ENCODE data around the gene LAMP5.
A peak's percentile ranks its signal among the peaks of the same experiment; 100 is the strongest.

The LAMP5 gene, protein sequence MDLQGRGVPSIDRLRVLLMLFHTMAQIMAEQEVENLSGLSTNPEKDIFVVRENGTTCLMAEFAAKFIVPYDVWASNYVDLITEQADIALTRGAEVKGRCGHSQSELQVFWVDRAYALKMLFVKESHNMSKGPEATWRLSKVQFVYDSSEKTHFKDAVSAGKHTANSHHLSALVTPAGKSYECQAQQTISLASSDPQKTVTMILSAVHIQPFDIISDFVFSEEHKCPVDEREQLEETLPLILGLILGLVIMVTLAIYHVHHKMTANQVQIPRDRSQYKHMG

DNA sequence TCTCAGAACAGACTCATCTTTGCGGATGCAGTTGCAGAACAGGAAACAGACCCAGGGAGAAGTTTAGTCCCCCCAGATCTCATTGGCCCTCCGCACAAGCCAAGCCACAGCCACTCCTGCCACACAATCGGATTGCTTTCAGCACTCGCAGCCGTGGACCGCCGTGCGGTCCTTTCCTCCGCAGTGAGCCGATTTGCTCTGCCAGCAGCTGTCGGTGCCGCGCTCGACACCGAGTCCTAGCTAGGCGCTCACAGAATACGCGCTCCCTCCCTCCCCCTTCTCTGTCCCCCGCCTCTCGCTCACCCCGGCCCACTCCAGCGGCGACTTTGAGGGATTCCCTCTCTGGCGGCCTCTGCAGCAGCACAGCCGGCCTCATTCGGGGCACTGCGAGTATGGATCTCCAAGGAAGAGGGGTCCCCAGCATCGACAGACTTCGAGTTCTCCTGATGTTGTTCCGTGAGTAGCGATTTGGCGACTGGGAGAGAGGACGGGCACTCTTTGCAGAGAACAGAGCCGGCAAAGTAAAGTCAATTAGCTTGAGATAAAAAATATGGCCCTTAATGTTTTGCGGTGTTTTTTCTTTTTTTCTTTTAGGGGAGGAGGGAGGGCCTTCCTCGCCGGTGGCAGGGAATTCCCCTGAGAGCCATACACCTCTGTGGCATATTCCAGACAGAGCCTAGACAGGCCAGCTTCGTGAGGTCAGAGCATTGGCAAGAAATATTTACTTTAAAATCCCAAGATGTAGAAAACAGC is at the start of gene LAMP5:
Gene LAMP5, plus strand, starts transcription at position 130 of the 753 bp plus-strand sequence. Its CDS starts 263 bp downstream, at position 393.
- DNase-seq (ENCODE audit: low spot score) = peak; percentile 69

DNA sequence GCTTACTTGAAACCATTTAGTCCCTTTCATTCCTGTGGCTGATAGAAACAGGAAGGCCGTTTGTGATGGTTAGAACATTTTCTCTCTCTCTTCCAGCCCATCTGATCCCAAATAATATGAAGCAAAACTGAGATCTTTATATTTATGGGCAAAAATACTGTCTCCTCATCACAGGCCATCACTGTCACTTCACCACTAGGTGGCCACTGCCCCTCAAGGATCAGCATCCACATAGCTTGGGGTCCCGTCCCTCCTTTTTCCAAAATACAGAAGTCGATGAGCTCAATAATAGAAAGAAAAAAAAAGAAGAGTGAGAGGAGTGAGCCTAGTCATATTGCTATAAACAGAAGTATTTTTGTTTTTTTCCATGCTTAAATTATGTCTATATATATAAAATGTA is 46.4 kb upstream of the LAMP5 start:
- DNase-seq (ENCODE audit: low spot score) = peak; percentile 59

DNA sequence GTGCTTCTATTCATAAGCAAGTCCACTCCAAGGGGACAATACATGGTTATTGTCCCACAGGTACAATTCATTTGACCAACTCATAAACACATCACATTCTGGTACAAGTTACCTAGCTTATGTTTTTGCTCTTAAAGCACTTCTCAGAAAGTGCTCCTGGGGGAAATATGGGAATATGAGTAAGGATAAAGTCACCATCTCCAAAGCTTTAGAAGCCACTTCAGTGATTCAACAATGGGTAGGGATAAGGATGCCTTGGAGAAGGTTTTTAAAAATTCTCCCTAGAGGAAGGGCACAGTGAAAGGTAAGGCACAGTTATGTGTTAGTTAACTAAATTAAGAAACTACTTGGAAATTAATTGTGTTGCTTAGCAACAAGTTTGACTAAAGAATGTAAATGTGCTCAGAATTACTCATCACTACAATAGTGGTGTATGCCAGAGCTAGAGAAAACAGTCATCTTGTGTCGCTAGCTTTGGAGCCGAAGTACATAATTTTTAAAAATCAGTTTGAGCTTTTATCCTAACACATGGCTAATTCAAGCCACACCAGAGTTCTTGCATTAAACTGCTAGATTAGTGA is 39.5 kb upstream of the LAMP5 start:
- no peak for DNase-seq (ENCODE audit: low spot score)

DNA sequence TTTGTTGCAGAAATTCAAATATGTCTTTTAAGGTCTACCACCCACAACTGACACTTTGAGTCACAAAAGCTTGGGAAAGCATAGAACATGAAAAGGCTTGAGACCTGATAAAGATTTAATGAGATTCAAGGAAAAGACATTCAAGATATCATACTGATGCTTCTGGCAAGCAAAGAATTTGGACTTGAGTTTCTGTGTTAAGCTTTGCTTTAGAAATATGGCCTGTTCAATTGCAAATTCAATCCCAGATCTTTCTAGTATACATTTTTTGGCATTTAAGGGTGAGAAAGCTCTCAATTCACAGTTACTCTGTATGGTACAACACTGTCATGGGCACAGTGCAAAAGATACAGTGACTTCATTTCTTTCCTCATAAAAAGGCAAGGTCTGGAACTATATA is 38.9 kb upstream of the LAMP5 start:
- DNase-seq (ENCODE audit: low spot score) = no peak

DNA sequence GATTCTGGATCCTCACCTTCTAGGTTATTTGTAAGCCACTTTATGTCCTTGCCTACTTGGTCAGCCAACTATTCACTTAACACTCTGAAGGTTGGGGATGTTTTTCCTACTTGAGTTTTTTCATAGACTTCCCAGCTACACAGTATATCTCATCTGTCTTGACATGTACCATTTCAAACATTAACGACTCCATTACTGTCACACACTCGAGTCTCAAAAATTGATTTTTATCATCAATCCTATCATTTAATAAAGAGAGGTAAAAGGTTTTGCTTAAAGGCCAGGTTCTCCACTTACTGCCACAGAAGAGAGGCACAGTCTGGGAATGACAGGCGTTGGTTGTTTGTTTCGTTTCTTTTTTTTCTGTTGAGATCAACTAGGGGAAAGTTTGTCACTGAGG is 38.2 kb upstream of the LAMP5 start:
- no peak for DNase-seq (ENCODE audit: low spot score)

DNA sequence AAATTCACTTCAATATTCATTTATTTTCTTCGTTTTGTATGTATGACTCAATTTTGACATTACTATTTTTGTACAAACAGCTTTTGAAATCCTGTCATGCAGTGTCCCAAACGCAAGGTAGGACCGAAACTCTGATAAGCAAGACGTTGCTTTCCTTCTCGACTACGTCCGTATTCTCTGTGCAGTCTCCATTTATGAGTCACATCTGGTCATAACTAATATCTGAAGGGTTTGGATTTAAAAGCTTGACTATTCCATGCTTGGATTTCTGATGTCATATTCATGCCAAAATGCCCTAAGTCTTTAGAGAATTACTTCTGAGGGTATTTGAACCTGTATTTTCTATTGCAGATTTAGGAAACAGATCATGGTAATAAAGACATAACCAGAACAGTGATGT is 37.8 kb upstream of the LAMP5 start:
- no peak for DNase-seq (ENCODE audit: low spot score)

DNA sequence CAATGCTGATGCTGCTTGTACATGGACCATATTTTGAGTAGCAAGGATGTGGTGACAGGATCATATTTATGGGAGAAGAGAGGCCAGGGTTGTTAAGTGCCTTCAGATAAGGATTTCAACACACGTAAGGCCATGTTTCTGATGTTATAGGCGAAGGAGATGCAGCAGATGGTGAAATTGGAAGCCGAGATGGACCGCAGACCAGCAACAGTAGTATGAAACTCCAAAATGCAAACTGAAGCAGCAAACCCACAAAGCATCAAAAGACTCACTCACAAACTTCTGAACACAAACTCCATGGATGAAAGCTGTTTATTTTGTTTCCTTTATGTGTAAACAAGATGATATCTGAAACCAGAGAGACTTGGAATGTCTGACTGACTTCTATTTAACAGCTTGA is 35.6 kb upstream of the LAMP5 start:
- no peak for DNase-seq (ENCODE audit: low spot score)

DNA sequence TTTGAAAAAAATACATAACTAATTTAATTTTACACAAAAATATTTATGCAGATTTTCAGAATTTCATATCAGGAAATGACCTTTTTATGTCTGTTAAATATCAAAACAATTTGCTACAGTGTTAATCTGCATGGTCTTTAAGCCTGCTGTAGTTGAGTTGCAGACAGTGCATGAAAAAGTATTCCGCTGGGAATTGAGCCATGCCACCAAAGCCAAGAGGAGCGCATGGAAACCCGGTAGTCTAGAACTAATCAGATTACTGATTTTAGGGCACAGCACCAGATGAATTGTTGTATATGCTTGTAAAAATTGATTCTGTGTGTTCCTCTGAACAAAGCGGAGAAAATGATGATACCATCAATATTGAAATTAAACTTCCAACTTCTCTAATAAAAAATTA is 34.3 kb upstream of the LAMP5 start:
- DNase-seq (ENCODE audit: low spot score) = no peak

DNA sequence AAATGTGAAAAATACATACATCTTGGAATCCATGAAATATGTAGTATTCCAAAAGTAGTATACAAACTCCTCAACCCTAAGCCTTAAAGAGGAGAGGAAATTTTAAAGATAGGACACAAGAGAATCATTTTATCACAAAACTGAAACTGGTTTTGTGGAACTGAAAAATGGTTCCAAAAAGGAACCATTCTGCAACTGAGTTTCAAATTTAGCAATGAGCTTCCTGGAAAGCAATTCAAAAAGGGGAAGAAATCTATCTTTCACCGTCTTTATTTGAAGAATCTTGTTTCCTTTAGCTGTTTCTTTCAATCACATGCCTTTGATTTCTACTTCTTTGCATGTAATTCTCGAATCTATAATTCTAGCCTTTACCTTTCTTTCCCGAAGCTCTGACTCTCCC is 32.2 kb upstream of the LAMP5 start:
- DNase-seq (ENCODE audit: low spot score) = no peak

DNA sequence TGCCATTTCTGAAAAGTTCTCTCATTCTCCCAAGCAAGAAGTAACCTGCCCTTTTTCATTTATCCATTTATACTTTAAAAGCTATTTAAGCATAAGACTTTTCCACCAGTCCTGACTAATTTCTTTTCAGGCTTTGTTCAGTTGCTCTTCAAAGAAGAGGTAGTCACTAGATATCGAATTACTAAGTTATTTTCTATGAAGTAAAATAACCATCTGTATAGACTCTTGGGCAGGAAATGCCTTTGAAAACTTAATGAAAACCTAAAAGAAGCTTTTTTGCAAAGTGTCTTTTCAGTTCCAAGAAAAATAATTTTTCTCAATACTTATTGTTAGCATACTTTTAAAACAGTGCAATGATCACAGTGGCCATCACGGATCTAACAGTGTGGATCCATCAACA is 31.3 kb upstream of the LAMP5 start:
- DNase-seq (ENCODE audit: low spot score) = no peak

DNA sequence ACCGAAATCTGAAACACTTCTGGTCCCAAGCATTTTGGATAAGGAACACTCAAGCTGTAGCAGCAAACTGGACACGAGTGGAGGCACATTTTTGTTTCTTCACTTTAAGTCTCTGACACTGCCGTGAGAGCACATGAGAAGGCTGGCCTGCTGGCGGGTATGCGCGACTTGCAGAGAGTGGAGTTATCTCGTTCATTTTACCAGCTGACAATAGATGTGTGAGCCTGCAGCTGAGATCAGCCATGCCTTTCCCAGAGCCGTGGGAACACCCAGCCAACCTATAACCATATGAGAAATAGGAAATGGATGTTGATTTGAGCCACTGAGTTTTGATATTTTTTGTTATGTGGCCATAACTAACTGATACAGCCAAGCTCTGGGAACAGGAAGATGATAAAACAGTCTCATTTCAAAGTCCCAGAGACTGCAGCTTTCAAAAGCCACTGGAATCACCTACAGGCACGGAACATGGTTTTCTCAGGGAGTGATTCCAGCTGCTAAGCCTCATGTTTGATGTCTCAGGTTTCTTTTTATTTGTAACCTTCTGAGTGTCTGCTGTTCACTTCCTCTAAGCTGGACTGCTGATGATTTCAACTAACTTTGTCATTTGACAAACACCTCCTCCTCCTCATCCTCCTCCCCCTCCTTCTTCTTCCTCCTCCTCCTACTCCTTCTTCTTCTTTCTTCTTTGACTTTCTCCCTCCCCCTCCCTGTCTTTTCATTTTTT is 28.6 kb upstream of the LAMP5 start:
- peak; percentile 50 for DNase-seq (ENCODE audit: low spot score)

DNA sequence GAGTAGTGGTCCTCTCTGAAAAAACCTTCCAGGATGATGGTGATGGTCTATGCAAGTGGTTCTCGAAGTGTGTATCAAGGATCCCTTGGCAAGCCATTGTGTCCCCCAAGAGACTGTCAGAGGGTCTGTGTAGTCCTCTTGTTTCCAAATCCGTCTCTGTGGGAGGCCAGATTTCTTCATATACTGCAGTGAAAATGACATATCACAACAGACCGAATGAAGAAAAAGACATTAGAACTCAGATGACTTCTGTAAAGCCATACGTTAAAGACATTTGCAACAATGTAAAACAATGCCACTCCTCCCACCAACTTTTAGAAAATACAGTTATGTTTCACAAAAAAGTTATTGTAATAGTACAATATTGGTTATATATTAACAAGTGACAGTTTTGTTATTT is 27.2 kb upstream of the LAMP5 start:
- no peak for DNase-seq (ENCODE audit: low spot score)

DNA sequence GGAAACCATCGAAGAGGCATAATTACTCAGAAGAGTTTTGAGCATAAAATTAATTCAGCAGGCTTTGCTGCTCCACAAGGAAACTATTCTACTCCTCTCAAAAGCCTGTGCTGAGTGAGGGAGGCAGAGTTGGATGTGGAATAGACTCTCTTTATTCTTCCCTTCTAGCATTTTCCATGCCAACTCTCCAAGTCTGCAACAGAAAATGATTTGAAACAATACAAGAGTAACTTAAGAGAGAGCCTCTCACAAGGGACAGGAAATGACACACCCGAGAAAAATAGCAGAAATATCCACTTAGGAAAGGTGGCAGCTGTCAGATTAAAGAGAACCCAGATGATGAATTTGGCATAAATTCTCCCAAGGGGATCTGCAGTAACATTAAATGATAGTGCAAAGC is 26.3 kb upstream of the LAMP5 start:
- no peak for DNase-seq (ENCODE audit: low spot score)

DNA sequence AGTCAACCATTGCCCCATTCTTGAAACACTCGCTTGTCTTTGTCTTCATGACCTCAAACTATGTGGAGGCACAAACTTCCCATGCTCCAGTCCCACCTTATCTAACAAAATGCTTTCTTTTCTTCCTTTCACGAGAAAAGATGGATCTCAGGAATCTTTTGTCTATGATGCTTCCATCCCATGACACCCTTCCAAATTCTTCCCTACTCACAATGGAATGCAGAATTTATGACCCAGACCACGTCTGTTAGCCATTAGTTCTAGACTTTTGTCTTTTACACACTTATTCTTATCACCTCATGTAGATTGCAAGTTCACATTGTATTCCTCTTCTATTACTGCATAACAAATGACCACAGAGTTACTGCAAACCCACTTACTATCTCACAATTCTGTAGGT is 24.2 kb upstream of the LAMP5 start:
- DNase-seq (ENCODE audit: low spot score) = no peak

DNA sequence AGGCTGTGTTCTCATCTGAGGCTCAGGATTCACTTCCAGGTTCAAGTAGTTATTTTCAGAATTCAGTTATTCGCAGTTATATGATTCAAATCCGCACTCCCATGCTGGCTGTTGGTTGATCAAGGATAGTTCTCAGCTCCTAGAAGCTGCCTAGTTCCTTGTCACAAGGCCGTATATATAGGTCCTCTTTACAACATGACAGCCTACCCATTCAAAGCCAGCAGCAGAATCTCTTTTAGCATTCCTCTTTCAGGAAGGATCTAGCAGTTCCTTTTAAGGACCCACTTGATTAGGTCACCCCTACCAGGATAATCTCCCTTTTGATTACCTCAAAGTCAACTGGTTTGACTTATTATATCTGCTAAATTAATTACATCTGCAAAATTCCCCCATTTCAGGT is 23.8 kb upstream of the LAMP5 start:
- no peak for DNase-seq (ENCODE audit: low spot score)

DNA sequence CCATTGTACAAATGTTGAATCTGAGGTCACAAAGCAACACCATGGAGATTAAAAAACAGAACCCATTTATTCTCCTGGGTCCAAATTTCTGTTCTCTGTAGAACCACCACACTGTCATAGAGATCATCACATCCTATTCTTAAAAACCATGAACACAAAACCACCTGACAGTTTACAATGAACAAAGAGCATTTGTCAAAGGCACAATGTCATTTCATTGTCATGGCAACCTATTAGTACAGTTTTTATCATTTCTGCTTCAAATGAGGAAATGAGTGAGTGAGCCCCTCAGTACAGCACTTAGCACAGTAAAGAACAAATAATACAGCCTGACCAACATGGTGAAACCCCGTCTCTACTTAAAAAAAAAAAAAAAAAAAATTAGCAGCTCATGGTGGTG is 23.1 kb upstream of the LAMP5 start:
- DNase-seq (ENCODE audit: low spot score) = no peak

DNA sequence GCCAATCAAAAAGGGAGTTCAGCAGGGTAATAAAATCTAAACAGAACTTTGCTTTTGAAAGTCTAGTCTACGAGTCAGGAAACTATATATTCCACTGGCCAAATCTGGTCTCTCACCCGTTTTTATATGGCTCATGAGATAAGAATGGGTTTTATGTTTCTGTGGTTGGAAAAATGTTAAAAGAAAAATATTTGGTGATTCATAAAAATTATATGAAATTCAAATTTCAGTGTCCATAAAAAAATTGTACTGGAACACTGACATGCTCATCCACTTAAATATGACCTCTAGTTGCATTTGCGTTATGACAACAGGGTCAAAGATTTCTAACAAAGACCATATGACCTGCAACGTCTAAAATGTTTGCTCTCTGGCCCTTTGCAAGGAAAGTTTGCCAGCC is 22.3 kb upstream of the LAMP5 start:
- DNase-seq (ENCODE audit: low spot score) = no peak

DNA sequence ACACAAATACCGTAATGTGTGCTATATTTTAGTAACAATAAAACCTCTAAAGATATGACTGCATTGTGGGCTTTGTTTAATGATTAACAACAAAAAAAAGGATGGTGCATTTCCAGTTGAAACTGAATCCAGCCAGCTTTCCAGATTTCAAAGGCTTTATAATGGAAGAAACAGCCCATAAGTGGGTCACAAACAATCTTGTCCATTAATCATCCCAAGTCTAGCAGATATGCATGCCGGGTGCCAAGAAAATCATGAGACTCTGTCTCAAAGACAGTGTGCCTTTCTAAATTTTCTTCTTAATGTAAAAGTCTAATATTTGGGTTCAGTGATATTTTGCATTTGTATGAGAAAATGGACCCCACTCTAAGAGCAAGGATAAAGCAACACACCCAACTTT is 20.6 kb upstream of the LAMP5 start:
- DNase-seq (ENCODE audit: low spot score) = no peak

DNA sequence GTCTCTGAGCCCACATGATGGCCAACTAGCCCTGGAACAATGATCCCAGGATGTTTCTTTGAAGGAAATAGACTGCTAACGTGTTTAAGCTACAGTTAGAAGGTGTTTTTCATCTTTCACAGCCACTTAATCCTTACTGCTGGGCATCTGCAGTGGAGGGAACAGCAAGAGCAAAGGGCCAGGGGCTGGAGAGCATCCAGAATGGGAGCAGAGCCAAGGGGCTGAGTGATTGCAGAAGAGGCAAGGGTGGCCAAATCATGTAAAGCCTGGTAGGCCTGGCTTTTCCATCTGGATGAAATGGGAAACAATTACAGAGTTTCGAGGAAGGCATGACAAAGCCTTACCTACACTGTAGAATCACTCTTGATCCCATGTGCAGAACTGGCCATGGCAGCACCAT is 18.7 kb upstream of the LAMP5 start:
- no peak for DNase-seq (ENCODE audit: low spot score)

DNA sequence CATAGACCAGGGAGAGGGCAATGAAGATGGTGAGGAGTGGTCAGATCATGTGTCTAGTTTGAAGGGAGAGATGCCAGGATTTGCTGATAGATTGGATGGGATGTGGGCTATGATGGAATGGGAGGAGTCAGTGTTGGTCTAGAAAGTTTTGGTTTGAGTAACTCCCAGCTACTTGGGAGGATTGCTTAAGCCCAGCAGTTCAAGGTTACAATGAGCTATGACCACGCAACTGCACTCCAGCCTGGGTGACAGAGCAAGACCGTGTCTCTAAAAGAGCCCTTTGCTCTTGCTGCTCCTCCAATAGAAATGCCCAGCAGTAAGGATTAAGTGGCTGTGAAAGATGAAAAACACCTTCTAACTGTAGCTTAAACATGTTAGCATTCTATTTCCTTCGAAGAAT is 18.2 kb upstream of the LAMP5 start:
- DNase-seq (ENCODE audit: low spot score) = no peak

DNA sequence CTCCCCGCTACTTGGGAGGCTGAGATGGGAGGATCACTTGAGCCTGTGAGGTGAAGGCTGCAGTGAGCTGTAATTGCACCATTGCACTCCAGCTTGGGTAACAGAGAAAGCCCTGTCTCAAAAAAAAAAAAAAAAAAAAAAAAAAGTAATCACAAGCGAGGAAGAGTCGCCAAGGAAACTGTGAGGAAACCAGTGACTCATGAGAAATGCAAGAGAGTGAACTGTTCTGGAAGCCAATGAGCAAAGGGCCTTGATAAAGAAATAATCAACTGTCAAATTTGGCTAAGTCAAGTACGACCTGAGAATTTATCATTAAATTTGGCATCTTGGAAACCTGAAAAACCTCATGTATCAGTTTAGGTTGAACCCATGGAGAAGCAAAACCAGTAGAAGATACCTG is 16.1 kb upstream of the LAMP5 start:
- no peak for DNase-seq (ENCODE audit: low spot score)

DNA sequence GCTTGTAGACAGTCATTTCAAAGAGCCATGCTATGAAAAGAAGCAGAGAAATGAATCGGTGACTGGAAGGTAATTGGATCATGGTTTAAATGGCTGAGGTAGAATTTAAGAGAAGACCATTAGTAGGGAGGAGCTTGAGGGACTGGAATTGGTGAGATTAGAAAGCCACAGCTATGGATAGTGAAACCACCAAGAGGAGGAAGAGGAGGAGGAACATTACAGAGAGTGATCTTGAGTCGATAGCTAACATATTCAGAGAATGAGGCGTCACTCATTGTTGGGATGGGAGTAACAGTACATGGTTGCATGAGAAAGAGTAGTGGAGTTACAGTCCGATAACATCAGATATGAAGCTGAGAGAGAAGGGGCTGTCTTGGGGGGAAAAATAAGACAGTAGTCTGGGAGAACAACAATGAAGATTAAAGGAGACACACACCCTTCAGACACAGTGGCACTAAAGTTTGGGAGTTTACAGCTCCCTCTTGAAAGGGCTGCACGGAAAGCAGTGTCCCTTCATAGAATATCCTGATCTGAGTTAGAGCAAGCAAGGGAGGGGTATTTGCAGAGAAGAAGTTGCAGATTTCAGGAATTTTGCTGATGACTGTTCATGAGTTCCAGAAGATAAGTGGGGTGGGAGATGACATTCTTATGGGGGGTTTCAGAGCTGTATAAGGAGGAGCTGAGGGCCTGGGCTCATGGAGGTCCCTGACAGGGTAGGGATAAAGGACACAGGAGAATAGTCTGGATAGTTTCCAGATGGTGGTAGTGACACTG is 15.1 kb upstream of the LAMP5 start:
- DNase-seq (ENCODE audit: low spot score) = no peak

All from iPS-NIHi11 (cell line).